ENCODE data around the gene ADAM12. TPM values are rescaled to one million over a fixed set of nuclear protein-coding genes. Genes with fewer than 3 reads are reported as not detected.

The ADAM12 gene
- total RNA-seq, 1 experiment from 2014 or later: 0.24 TPM

GRCh38 chr10:126135177-126135576 lies 253.1 kb downstream of the ADAM12 start:
- peak; percentile 65 for TF ChIP-seq CTCF (conservative IDR thresholded peaks at IDR 0.05)
- no peak overlapping the region for H3K27ac ChIP-seq (ENCODE audit: insufficient read length, low read depth, low read length)
- no peaks in the 10 kb centered on the region for H3K27me3 ChIP-seq (ENCODE audit: insufficient read depth, low read length)

More at GRCh38 chr10:126135177-126135576, 253.1 kb downstream of the ADAM12 start:
- Histone ChIP-seq H2AFZ (ENCODE audit: low read length) (peak overlapping the region; percentile 18), H4K91ac (ENCODE audit: insufficient read length, low read depth, low read length) (no peak overlapping the region), H3K9ac (ENCODE audit: extremely low read depth, insufficient read length, low read length) (no peak overlapping the region), H2BK120ac (ENCODE audit: low read depth, low read length, poor library complexity, severe bottlenecking) (no peak overlapping the region), H2BK12ac (ENCODE audit: insufficient read length, low read depth, low read length) (no peak overlapping the region), H3K79me1 (ENCODE audit: insufficient read depth, low read depth, low read length, poor library complexity, severe bottlenecking) (no peaks in the 10 kb centered on the region), H3K4me2 (ENCODE audit: insufficient read depth, insufficient read length, low read length) (no peak overlapping the region), H4K5ac (ENCODE audit: insufficient read length, low read depth, low read length) (no peak overlapping the region), H3K14ac (ENCODE audit: insufficient read depth, low read length) (peak overlapping the region; percentile 1; the same call in 1 of the 2 replicates), H3K23ac (ENCODE audit: insufficient read length, low read depth, low read length) (no peak overlapping the region), H2BK5ac (ENCODE audit: insufficient read length, low read length) (no peak overlapping the region), H3K56ac (ENCODE audit: insufficient read length, low read depth, low read length) (no peak overlapping the region), H3K9me3 (ENCODE audit: control insufficient read depth, low read depth, low read length) (no peaks in the 10 kb centered on the region), H3K18ac (ENCODE audit: insufficient read length, low read depth, low read length) (peak overlapping the region; percentile 37), H3K4me1 (ENCODE audit: insufficient read depth, low read length) (no peaks in the 10 kb centered on the region; the same call in 1 of the 2 replicates), H3K4ac (ENCODE audit: low read depth, low read length) (no peak overlapping the region), H2BK20ac (ENCODE audit: low read depth, low read length, poor library complexity, severe bottlenecking) (no peak overlapping the region), H2BK15ac (ENCODE audit: low read depth, low read length) (no peak overlapping the region), H4K8ac (replicated peaks; ENCODE audit: insufficient read length, low read depth, low read length) (no peak overlapping the region), H4K20me1 (ENCODE audit: control insufficient read depth, insufficient read depth, insufficient read length) (no peaks in the 10 kb centered on the region), H3K79me2 (ENCODE audit: insufficient read depth, low read length) (no peaks in the 10 kb centered on the region), H3K23me2 (ENCODE audit: insufficient read length, low read depth, low read length, poor library complexity, severe bottlenecking) (no peaks in the 10 kb centered on the region), H3T11ph (ENCODE audit: low read length) (no peak overlapping the region), H2AK5ac (ENCODE audit: insufficient read length, low read length) (no peak overlapping the region)
- peaks cover 0 to 10% of the 10 kb centered on the region in 2 experiments; a peak in 3 of 5 replicates for H3K9me3 Mint-ChIP-seq
- peaks cover 2% of the 10 kb centered on the region; the same call in 1 of the 2 replicates for H3K27me3 Mint-ChIP-seq (ENCODE audit: low read depth)
- peaks cover 26 to 27% of the 10 kb centered on the region in 2 experiments for H3K4me1 Mint-ChIP-seq
- peak overlapping the region in 2 of 3 experiments; percentile 73 to 76; a peak in 2 of 7 replicates for H3K27ac Mint-ChIP-seq
- H3K36me3 Mint-ChIP-seq (ENCODE audit: insufficient read depth in 1 of 3, low read depth in 3 of 3): peaks cover 0 to 4% (median 1%) of the 10 kb centered on the region in 3 experiments; a peak in 2 of 7 replicates
- no peak for DNase-seq
- H3K4me3 Mint-ChIP-seq: no peak overlapping the region
- WGBS (ENCODE audit: extremely low coverage, insufficient read length, low lambda C conversion rate): no CpG with 5 or more reads among the region's 4 CpGs

All from H9 (cell line).